Measurements from ENCODE around the gene NECTIN4.
A peak's percentile ranks its signal among the peaks of the same experiment; 100 is the strongest.
"Not testable (repeated sequence)": the region's sequence is repeated elsewhere in the genome, so short reads cannot be mapped to it uniquely, and the experiment has no call there.

Gene NECTIN4

DNA sequence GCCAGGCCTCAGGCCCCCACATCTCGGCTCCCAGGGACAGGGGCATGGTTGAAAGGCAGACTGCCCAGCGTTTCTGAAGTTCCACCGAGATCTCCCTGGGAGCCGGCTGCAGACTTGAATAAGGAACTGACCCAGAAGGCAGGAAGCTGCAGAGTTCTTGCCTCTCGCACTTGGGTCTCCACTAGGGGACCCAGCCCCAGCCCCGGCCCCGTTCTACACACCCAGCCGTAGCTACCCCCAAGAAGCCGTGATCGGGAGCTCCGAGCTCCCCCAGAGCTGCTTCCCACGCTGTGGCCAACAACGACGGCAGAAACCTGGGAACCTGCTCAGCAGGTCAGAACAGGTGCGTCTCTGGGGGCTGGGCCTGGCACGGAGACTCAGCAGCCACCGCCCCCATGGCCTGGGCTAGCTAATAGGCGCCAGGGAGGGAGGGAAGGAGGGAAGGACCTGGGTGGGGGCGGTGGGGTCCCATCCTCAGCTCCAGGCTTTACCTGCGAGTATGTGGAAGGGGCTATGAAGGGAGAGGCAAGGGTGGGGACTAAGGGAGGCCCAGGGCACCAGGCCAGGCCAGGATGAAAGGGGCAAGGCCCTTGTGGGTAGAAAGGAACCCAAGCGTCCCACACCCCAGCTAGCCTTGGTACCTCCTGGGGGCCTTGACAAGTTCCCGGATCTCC lies at the start of gene NECTIN4:
Gene NECTIN4, minus strand, starts transcription at position 308 of the 674 bp plus-strand sequence. Its CDS starts 262 bp downstream, at position 46.
- peak; percentile 44 for DNase-seq

DNA sequence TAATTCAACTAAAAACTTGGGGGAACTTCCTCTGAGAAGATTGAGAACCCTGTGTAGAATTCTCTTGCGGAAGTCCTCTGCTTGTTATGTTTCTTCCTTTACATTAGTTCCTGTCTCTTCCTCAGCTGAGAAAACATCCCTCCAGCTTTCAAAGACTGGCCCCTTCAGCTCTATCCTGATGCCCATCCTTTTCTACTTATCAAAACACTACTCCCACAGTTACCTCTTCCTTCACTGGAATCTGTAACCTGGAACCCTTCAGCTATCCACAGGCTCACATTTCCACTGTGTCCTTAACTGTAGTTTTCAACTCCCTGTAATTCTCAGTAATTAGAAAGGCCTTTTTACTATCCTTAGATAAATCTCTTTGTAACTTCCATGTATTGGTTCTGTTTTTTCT lies 49.1 kb upstream of the NECTIN4 start:
- no peak for DNase-seq

DNA sequence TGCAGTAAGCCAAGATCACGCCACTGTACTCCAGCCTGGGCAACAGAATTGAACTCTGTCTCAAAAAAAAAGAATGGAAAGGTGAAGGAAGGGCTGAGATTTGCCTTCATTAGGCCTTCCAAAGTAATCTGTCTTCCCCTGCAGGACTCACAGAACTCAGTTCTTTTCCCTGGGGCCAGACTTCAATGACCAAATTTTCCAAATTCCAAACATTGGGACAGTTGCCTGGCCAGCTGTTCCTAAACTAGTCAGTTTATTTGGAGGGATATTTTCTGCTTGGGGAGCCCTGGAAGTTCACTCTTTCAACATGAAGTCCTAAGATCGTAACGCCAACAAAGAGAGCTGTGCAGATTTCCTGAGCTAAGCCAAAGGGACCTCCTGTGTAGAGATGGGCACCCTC lies 48.5 kb upstream of the NECTIN4 start:
- no peak for DNase-seq

DNA sequence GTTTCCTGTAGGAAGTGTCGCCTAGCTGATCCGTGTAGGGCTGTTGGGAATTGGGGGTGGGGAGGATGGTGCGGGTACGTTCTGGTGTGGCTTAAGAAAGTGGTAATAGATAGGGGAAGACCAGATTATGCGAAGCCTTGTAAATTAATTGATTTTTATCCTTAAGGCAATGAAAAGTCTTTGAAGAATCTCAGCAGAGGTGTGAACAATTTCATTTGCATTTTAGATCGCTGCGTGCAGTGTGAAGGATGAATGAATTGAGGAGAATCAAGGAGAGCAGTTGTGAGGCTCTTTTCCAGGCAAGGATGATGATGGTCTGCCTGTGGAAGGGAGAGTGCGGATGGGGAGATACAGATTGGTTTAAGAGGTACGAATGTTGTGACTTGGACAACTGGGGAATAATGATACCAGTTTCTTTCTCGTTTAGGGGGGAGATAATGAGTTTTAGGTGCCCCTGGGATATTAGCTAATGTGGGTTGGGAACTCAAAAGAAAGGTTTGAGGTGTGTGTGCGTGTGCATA lies 43.9 kb upstream of the NECTIN4 start:
- peak; percentile 53 for DNase-seq

DNA sequence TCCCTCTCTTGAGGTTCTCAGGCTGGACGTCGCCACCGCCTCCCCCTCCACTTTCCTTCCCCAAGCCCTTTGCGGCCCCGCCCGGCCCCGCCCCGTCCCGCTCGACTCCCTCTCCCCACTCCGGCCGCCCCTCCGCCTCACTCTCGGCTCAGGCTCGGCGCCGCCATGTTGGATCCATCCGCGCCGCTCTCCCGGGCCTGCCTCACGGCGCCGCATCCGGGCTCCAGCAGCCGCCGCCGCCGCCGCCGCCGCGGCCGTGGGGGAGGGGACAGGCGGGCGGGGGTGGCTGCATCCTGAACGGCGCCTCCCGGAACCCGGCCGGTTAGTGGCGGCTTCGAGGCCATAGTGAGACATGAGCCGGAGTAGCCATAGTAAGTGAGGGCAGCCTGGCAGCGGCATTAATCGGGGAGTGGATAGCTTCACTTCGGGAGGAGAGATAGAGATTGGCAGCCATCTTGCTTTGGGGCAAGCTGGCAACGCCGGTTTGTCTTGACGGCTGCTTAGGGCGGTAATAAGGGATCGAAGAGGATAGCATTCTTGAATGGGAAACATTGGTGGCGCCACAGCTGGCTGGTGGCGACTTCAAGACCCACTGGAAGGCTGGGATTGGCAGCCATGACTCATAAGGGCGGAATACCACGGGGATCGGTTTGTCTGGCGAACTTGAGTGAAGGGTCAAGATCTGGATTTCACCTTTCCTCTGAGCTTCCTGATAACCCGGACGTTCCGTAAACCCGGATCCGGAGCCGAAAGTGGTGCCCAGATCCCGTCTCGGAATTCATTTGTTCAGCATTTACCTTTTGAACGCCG lies 43.3 kb upstream of the NECTIN4 start, which contains the start of gene DEDD:
Gene DEDD, minus strand, starts transcription at position 258 of the 810 bp plus-strand sequence. CDS start 8,205 bp downstream, outside the sequence.
- DNase-seq = peak; percentile 97

DNA sequence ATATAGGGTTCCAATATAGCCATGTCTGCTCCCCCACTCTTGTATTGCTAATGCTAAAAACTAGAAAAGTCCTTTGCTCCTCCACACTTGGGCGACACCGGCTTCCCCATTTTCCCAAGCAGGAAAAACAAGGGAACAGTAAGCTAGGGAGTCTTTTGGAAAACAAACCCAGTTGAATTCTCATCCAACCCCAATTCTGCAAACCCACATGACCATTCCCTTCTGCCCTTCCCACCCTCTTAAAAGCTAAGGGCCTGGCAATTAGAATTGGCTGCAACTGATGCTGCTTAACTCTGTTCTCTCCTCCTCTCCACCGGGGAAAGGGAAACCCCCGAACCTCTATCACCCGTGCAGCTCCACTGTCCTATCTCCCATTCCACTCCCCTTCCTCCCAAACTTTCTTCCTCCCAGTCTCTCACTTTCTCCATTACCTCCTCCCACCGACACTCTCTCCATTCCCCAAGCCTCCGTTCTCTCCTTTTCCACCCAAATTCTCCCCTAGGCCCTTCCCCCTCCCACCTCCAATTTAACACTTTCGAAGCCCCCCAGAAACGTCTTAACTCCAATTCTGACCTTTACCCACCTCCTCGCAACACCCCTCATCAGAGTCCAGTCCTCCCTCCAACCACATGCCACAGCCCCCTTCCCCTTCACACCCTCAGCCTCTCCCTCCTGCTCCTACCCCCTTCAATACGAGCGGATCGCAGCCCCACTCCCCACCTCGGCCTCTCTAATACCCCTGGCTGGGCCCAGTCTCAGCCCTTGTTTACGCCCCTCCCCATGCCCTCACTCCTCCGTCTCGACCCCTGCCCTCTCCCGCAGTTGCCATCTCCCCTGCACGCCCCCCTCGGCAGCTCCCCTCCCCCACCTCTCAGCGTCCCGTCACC lies 42.4 kb upstream of the NECTIN4 start:
- no peak for DNase-seq

DNA sequence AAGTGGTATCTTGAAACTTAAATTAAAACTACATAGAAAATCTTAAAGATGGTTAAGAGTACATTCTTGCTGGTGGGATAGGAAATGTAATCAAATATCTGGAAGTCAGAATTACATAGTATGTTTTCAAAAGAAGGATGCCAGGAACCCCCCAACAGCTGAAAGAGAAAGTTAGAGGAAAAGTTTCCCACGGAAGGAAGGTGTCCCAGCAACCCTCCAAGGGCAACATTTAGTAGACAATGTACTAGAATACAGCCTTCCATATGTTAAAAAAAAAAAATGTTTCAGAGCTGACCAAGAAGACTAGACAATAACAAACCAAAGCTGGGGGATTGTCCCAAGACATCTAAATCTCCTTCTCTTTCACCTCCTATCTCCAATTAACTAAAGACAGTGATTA lies 40.9 kb upstream of the NECTIN4 start:
- DNase-seq = no peak

DNA sequence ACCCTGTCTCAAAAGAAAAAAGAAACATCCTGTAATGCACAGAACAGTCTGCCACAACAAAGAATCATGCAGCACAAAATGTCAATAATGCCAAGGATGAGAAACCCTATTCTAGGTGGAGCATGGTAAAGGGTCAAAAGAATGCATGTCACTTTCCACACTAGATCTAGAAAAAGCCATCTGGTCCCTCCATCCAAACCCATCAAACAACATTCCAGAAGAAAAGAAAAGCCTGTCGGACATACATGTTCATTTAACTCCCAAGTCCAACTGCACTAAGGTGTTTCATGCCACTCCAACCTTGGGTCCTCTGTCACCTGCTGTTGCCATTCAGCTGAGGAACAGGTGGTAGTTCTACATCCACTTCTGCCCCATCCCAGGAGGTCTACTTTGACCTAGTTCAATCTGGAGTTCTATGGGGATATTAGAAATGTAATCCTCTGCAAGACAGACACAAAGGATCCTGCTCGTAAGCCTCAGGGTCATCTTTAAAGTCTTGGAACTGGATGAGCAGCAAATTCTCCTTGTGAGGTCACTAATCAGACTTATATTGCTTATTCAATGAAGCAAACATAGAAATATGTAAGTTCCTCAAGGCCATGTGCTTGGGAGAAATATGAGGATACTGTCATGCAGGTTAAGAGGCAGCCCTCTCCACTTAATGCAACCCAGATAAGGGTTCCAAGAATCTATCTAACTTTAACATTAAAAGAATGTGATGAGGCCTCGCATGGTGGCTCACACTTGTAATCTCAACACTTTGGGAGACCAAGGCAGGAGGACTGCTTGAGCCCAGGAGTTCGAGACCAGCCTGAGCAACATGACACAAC lies 39.4 kb upstream of the NECTIN4 start:
- no peak for DNase-seq

DNA sequence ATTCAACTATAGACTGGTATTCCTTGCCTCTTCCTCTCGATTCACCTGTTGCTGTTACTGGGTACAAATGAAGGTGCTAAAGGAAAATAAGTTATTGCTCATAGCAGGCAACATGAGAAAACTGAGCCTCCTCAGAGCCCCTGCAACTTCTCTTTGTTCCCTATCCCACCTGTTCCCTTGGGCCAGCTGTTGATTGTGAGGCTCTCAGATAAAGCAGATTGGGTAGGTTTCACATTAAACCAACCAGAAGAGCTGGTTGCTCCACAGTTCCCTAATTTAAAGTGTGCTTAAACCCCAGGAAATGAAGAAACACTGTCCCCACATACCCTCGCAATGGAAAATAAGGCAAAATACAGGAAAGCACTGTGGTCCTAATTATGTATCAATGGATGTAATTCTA lies 38.3 kb upstream of the NECTIN4 start:
- DNase-seq = no peak

DNA sequence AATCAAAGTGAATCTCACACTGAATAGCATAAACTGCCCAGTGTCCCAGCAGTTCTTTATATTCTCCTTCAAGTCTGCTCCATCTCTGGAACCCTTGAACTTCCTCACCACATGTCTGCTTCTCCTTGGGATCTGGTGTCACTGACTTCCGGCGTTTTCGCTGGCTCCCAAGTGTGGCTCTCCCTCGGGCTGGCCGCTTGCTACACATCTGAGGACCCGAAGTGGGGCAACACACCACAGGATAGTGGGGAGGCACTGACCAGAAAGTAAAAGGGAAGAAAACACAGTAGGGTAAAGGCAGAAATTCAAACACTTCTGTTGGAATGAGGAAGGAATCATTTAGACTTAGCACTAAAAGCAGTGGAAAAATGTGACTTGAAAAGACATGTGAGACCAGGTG lies 33.6 kb upstream of the NECTIN4 start:
- DNase-seq = no peak

DNA sequence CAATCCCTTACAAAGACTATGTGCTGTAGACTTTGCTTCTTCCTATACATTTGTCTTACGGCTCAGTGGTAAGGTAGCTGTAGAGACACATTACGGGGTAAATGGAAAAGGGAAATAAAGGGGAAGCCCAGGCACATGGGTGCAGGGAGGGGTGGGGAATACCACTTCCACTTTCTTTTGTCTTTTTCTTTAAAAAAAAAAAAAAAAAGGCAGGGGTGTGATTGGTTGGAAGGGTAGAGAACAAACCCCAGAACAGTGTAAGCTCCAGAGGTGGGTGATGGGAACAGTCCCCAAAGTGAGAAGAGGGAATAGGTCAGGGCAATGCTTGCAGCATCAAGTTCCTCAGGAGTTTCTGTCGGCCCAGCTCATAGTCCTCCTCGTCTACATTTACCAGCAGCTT lies 32.5 kb upstream of the NECTIN4 start:
- no peak for DNase-seq

DNA sequence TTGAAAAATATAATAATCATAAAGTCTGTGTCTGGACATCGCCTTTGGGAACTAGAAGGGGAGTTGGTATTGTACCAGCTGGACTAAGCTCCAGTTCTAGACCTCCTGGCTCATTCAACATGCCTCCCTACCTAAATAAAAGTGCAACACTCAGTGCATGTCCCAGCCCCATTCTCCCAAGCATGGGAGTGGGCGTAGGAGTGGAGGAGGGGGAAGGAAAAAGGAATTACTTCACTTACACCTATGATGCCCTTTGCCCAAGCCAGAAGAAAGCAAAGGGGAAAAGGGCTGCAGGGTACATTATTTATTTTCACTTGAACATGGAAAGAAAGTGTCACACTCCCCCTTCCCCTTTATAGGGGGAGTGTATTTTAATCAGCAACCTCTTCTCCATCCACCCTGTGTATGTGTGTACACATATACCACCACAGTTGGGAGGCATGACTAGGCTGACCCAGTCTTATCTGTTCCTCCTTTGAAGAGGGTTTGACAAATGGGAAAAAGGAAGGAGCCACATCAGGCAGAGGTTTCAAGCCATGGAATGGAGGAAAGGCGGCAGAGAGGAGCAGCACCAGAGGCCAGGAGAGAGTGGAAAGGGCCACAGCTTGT lies 31.8 kb upstream of the NECTIN4 start:
- DNase-seq = no peak

DNA sequence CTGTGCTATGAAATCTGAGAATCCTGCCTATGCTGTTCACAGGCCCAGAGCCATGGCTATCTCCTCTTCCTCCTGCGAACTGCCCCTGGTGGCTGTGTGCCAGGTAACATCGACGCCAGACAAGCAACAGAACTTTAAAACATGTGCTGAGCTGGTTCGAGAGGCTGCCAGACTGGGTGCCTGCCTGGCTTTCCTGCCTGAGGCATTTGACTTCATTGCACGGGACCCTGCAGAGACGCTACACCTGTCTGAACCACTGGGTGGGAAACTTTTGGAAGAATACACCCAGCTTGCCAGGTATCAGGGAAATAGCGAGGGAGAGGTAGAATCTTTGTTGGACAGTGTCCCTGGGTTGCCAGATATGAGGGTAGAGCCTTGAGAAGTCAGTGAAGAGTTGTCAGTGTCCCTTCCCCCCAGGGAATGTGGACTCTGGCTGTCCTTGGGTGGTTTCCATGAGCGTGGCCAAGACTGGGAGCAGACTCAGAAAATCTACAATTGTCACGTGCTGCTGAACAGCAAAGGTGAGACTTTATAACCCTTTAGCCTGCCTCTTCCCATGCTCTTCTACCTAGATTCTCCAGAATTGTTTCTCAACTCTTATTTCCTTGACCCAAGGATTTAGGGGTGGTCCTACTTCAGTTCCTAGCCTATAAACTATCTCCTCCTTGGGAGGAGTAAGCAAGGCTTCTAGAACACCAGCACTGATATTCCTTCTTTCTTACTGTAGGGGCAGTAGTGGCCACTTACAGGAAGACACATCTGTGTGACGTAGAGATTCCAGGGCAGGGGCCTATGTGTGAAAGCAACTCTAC lies 29.9 kb upstream of the NECTIN4 start:
- no peak for DNase-seq

DNA sequence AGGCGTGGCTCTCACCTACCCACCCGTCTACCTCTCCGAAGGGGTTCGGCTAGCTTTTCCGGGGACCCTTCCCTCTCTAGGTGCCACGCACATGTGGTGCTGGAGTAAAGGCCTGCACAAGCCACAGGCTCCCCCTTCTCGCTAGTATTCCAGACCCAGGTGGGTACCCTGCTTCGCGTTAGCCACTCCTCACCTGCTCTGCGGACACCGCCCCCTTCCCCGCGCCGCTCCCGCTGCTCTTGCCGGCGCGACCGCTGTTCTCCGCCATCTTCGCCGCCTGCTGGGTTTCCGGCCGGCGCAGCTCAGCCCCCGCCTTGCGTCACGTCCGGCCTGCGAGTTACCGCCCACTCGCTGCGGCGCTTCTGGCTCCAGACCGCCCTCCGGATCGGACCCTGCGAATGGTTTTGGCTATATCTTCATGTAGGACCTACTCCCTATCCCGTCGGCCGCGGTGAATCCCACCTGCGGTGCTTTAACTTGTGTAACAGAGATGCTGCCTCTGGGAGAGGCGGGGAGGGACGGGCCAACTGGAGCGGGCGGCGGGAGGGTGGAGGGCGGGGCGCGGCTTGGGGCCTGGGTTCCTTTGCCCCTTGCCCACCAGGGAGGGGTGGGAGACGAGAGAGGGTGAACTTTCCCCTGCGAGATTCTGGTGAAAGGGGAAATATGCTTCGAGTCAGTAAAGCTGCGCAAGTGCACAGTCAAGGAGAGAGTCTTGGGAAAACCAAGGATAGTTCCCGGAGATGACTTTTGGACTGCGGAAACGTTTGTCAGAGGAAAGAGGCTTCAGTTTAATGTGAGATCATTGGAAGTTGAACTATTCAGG lies 28.6 kb upstream of the NECTIN4 start, which contains the start of the genes NIT1 and PFDN2:
Gene NIT1, plus strand, starts transcription at position 347 of the 823 bp plus-strand sequence. Its CDS starts 72 bp downstream, at position 419.
Gene PFDN2, minus strand, starts transcription at position 279 of the 823 bp plus-strand sequence. Its CDS starts 11 bp downstream, at position 268.
- DNase-seq = peak; percentile 79

DNA sequence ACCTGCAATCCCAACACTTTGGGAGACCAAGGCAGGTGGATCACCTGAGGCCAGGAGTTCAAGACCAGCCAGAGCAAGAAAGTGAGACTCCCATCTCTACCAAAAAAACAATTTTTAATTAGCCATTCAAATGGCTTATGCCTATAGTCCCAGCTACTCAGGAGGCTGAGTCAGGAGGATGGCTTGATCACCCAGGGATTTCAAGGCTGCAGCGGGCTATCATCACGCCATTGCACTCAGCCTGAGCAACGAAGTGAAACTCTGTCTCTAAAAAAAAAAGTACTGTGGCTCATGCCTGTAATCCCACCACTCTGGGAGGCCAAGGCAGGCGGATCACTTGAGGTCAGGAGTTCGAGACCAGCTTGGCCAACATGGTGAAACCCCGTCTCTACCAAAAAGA lies 26.6 kb upstream of the NECTIN4 start:
- not testable (repeated sequence) for DNase-seq

DNA sequence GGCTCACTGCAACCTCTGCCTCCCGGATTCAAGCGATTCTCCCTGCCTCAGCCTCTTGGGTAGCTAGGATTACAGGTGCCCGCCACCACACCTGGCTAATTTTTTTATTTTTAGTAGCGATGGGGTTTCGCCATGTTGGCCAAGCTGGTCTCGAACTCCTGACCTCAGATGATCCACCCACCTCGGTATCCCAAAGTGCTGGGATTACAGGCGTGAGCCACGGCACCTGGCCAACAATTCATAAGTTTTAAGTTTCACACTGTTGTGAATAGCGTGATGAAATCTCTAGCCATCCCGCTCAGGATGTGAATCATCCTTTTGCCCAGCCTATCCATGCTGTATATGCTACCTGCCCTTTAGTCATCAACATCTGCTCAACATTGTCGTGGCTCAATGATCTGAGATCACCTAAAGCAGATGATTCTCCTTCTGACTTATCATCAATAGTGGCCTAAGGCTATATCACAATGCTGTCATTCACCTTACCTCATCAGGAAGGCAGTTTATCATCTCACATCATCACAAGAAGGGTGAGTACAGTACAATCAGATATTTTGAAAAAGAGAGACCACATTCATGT lies 25.9 kb upstream of the NECTIN4 start:
- DNase-seq = no peak

DNA sequence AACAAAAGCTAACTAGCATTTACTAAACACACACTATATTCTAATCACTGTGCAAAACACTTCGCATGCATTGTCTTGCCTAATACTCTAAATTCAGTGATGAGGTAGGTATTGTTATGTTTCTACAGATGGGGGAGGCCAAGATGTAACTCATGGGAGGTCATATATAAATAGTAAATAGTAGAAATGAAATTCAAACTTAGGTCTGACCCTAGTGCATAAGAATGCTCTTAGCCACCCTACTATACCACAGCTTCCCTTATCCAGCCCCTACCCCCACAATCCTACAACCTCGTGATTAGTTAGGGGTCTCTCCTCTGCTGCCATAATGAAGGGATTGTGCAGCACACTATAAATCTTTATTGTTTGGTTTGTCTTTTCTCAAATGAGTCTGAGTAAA lies 25.2 kb upstream of the NECTIN4 start:
- no peak for DNase-seq

DNA sequence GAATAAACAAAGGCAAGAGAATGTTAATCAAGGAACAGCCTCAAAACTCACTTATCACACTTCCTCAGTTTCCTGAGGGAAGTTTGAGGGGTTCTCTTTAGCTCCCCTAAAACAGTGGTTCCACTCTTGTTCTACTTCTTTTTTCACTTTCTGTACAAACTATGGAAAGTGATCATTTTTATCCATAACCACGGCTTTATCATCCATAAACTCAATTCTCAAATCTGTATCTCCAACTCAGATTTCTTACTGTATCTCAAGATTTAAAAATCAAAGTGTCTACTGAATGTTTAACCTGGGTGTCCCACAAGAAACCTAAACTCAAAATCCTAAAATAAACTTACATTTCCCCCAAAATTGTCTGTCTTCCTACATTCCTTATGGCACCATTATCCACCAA lies 24.6 kb upstream of the NECTIN4 start:
- DNase-seq = no peak

DNA sequence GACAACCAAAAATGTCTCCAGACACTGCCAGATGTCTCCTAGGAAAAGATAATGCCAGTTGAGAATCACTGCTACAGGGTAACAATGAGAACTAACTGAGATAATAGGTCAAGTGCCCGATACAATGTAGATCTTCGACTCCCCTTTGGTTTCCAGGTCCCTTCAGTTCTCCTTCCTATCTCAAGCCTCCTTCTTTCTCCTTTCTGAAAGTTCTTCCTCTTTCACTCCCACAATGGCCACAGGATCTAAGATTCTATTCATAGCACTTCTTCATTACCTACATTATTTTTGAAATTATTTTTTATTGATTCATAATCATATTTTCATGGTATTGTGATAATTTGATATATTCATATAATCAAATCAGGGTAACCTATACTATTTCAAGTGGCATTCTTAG lies 22.2 kb upstream of the NECTIN4 start:
- no peak for DNase-seq

Measured in DMS79 treated with DMSO at 0.1 percent for 48 hours (cell line).